Keratinocyte (primary cell): ENCODE data around the gene ZNRF4. TPM values are rescaled to one million over a fixed set of nuclear protein-coding genes. Genes with fewer than 3 reads are reported as not detected.

ENCODE experiments used
- DNase-seq: peaks from one replicate; pipeline ENCODE4 v3.0.0-alpha.2; 2011; ENCODE audit warnings: low read depth, missing footprints, low spot score
- FAIRE-seq: peaks from 2 replicates; lab custom pipeline; 2011; peaks lifted over from hg19 to GRCh38; lab: Jason Lieb, UNC
- H2AFZ ChIP-seq: 2 replicates; pipeline ENCODE4 v1.6.0; 2012; ENCODE audit warnings: low read length, control low read depth, inconsistent platforms; ENCODE audit not compliant: control insufficient read depth
- H3K27ac ChIP-seq: 2 replicates; pipeline ENCODE4 v1.5.1; 2011; ENCODE audit warnings: low read length; ENCODE audit not compliant: control insufficient read depth, insufficient read depth
- H3K27me3 ChIP-seq: 3 replicates; pipeline ENCODE4 v1.6.0; 2011; ENCODE audit warnings: low read length; ENCODE audit not compliant: control insufficient read depth, insufficient read depth; ENCODE audit errors: extremely low read depth
- H3K36me3 ChIP-seq, 2 experiments: 2 replicates in 1 of 2; 3 replicates in 1 of 2; pipeline ENCODE4 v1.5.1; 2011; ENCODE audit warnings: low read length in 2 of 2, mild to moderate bottlenecking in 1 of 2; ENCODE audit not compliant: control insufficient read depth in 2 of 2, insufficient read depth in 2 of 2; ENCODE audit errors: extremely low read depth in 1 of 2
- H3K4me1 ChIP-seq: 3 replicates; pipeline ENCODE4 v1.5.1; 2011; ENCODE audit warnings: low read length; ENCODE audit not compliant: control insufficient read depth, insufficient read depth; ENCODE audit errors: extremely low read depth
- H3K4me2 ChIP-seq: 3 replicates; pipeline ENCODE4 v1.6.0; 2011; ENCODE audit warnings: low read depth, low read length; ENCODE audit not compliant: control insufficient read depth, insufficient read depth; ENCODE audit errors: extremely low read depth
- H3K4me3 ChIP-seq, 3 experiments: fragments of 200-600 bp in 1 of 3; sonication (generic) in 1 of 3; 2 replicates in 2 of 3; 3 replicates in 1 of 3; pipeline ENCODE4 v1.5.1; 2011 to 2016; ENCODE audit warnings: low read length in 3 of 3, mild to moderate bottlenecking in 3 of 3, control low read depth in 2 of 3, inconsistent platforms in 1 of 3, low read depth in 1 of 3, mixed read lengths in 1 of 3, mixed run types in 1 of 3, moderate library complexity in 1 of 3; ENCODE audit not compliant: control insufficient read depth in 2 of 3, insufficient read depth in 2 of 3; ENCODE audit errors: extremely low read depth in 1 of 3
- H3K79me2 ChIP-seq: 2 replicates; pipeline ENCODE4 v1.6.0; 2012; ENCODE audit warnings: low read length; ENCODE audit not compliant: control insufficient read depth, insufficient read depth
- H3K9ac ChIP-seq: 3 replicates; pipeline ENCODE4 v1.6.0; 2011; ENCODE audit warnings: low read length; ENCODE audit not compliant: control insufficient read depth, insufficient read depth; ENCODE audit errors: extremely low read depth
- H3K9me1 ChIP-seq: 3 replicates; pipeline ENCODE4 v1.6.0; 2011; ENCODE audit warnings: low read length; ENCODE audit not compliant: control insufficient read depth, insufficient read depth; ENCODE audit errors: extremely low read depth
- H3K9me3 ChIP-seq: 2 replicates; pipeline ENCODE4 v1.5.1; 2012; ENCODE audit warnings: low read depth, low read length; ENCODE audit not compliant: control insufficient read depth
- H4K20me1 ChIP-seq: 3 replicates; pipeline ENCODE4 v1.6.0; 2011; ENCODE audit warnings: low read length; ENCODE audit not compliant: control insufficient read depth, insufficient read depth; ENCODE audit errors: extremely low read depth
- CTCF ChIP-seq, 3 experiments: IDR thresholded peaks in 1 of 3; conservative IDR thresholded peaks in 1 of 3; optimal IDR thresholded peaks in 1 of 3; 2 replicates in 2 of 3; 3 replicates in 1 of 3; pipeline versions ENCODE3 to v1.5.1; 2011; ENCODE audit warnings: low read length in 3 of 3, mild to moderate bottlenecking in 3 of 3, moderate library complexity in 2 of 3, control low read depth in 1 of 3, inconsistent platforms in 1 of 3; ENCODE audit not compliant: insufficient read depth in 2 of 3; ENCODE audit errors: extremely low read depth in 1 of 3
- EZH2 ChIP-seq: IDR thresholded peaks from one replicate; pipeline ENCODE4 v1.6.1; 2012; ENCODE audit warnings: inconsistent platforms, mild to moderate bottlenecking, low read length, moderate library complexity
- dilution Hi-C: fragments of 300-500 bp; cut with MboI; formaldehyde crosslinking; loops from one replicate; pipeline ENCODE4 v1.7.0; 2020; ENCODE audit warnings: low sequenced_read_pairs; ENCODE audit not compliant: extremely low pct_ligation_motif_present
- polyA plus RNA-seq, 5 experiments: library from polyadenylated mRNA; depleted of rRNA in 3 of 5; stranded (reverse) in 3 of 5; stranded (forward) in 1 of 5; unstranded in 1 of 5; fragments of >200 nt; gene quantifications; 1 replicate in 1 of 5; 2 replicates in 3 of 5; 3 replicates in 1 of 5; pipeline versions ENCODE4 v1.2.1 to v1.2.3, GENCODE V29; 2011 to 2012; ENCODE audit warnings: missing spikeins in 2 of 5, low read depth in 1 of 5, low replicate concordance in 1 of 5

The ZNRF4 gene
- polyA plus RNA-seq, 1 donor (not counting 4 experiments of a cell fraction or from before 2014, with no cell fraction given) = not detected

DNA sequence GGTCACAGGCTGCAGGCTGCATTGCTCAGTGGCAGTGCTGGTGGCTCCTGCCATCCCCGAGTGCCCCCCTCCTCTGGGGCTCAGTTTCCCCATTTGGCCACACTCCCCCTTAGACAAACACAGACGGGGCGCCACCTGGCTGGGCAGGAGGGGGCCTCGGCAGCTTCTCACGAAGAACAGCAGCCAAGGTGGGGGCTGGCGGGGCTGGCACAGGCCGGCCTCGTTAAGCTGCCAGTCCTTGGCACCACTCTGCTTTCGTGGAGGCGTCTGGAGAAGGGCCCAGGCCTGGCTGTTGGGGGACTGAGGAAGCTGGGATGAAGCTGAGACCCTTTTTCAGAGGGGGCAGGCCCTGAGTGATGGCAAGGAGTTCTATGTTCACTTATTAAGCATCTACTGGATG is 3.7 kb upstream of the ZNRF4 start:
- H3K27me3 ChIP-seq = peaks cover 30% of the 10 kb centered on the region
- H3K27ac ChIP-seq = no peak overlapping the region
- no peaks in the 10 kb centered on the region for H3K36me3 ChIP-seq
- no peak overlapping the region for H2AFZ ChIP-seq
- FAIRE-seq (no peak), DNase-seq (no peak)
- H3K79me2 ChIP-seq = no peaks in the 10 kb centered on the region
- H3K4me2 ChIP-seq = no peak overlapping the region
- H3K9ac ChIP-seq = no peak overlapping the region
- TF ChIP-seq EZH2 = no peak
- no peak for TF ChIP-seq CTCF (optimal IDR thresholded peaks at IDR 0.05 in 1 of 3, IDR thresholded peaks at IDR 0.05 in 1 of 3, conservative IDR thresholded peaks at IDR 0.05 in 1 of 3; ENCODE audit: extremely low read depth in 1 of 3, insufficient read depth in 2 of 3, low read length in 3 of 3)
- H4K20me1 ChIP-seq = no peaks in the 10 kb centered on the region
- H3K9me3 ChIP-seq = peaks cover 3% of the 10 kb centered on the region
- no peak overlapping the region for H3K4me3 ChIP-seq
- H3K4me1 ChIP-seq = no peaks in the 10 kb centered on the region
- dilution Hi-C loops = no loop called here
- H3K9me1 ChIP-seq = no peaks in the 10 kb centered on the region

DNA sequence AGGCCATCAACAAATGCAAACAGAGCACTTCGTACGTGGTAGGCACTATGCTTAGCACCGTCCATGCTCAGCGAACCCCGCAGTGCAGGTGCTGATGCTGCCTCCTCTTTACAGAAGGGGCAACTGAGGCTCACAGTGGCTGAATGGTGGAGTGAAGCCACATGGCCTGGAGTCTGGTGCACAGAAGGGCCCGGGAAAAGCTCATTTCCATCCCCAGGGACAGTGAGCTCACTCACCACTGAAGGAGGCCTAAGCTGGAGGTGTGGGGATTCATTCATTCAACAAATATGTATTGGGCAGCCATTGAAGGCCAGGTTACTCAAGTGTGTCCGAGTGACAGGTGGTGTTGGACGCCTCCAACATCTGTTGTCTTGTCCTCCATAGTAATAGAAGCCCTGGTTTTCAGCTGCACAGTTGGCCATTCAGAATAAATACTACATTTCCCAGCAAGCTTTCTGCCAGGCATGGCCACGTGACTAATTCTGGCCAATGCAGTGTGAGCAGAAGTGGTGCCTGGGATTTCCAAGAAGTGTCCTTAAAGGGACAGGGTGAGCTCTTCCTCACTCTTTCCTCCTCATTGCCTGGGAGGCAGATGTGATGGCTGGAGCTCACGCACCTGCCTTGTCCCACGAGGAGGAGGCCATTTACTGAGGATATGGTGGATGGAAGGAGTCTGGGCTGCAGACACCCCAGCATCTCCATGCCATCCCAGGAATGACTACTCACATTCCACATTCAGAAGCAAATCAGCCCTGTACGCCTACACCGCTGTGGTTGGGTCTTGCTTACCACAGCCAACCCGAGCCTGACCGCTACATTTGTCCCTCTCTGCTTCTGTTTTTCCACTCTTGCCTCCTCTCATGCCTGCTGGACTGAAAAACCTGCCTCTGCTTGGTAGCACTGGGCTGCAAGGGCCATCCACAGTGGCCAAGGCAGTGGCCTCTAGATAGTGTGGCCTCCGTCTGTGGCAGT is 2.3 kb upstream of the ZNRF4 start:
- no peaks in the 10 kb centered on the region for H3K79me2 ChIP-seq
- dilution Hi-C loops = no loop called here
- no peak for FAIRE-seq

More for the DNA sequence above, 2.3 kb upstream of the ZNRF4 start:
- no peak for TF ChIP-seq EZH2
- no peak for TF ChIP-seq CTCF (optimal IDR thresholded peaks at IDR 0.05 in 1 of 3, IDR thresholded peaks at IDR 0.05 in 1 of 3, conservative IDR thresholded peaks at IDR 0.05 in 1 of 3; ENCODE audit: extremely low read depth in 1 of 3, insufficient read depth in 2 of 3, low read length in 3 of 3)
- H3K27me3 ChIP-seq = peaks cover 24% of the 10 kb centered on the region
- H3K27ac ChIP-seq = no peak overlapping the region
- H3K4me1 ChIP-seq = no peaks in the 10 kb centered on the region
- H3K36me3 ChIP-seq = no peaks in the 10 kb centered on the region
- DNase-seq = no peak
- H4K20me1 ChIP-seq = no peaks in the 10 kb centered on the region
- no peaks in the 10 kb centered on the region for H3K9me1 ChIP-seq
- peaks cover 3% of the 10 kb centered on the region for H3K9me3 ChIP-seq
- no peak overlapping the region for H3K4me3 ChIP-seq
- H2AFZ ChIP-seq = no peak overlapping the region
- H3K4me2 ChIP-seq = no peak overlapping the region
- no peak overlapping the region for H3K9ac ChIP-seq
